K562 (cell line): ENCODE measurements around the gene KPTN. TPM values are rescaled to one million over a fixed set of nuclear protein-coding genes. Genes with fewer than 3 reads are reported as not detected.

Source experiments
- ATAC-seq: fragments of 200-7000 bp; cut with Tn5 transposase; 3 replicates; pipeline ENCODE4 v1.9.1; 2020; ENCODE audit warnings: moderate library complexity
- BruUV-seq: library from RNA; stranded (reverse); fragments of 400-500 nt; replicated peaks from 2 replicates; lab custom pipeline; 2021; lab: Mats Ljungman, UMichigan
- CTCF ChIA-PET: fragments of 300-600 bp; formaldehyde crosslinking; extraction: SDS; loops from one replicate; lab custom pipeline; 2021; ENCODE audit warnings: low intra/inter-chr PET ratio; lab: Yijun Ruan, JAX
- POLR2A ChIA-PET: fragments of 300-600, 350-650 bp; sonication (Branson Sonifier 250); formaldehyde crosslinking; extraction: SDS; loops from one replicate; lab custom pipeline; 2021; ENCODE audit warnings: antibody characterized with exemption, inconsistent platforms; lab: Yijun Ruan, JAX
- DNase-seq, 4 experiments: peaks; one replicate each; pipeline versions ENCODE4 v3.0.0 to v3.0.0-alpha.2; 2011 to 2018; ENCODE audit warnings: low spot score in 3 of 4, mixed read lengths in 3 of 4; ENCODE audit errors: extremely low read depth in 1 of 4
- FAIRE-seq: peaks from 2 replicates; lab custom pipeline; 2011; peaks lifted over from hg19 to GRCh38; lab: Jason Lieb, UNC
- H2AFZ ChIP-seq: 2 replicates; pipeline ENCODE4 v1.6.0; 2011; ENCODE audit warnings: low read depth, low read length, control low read depth, inconsistent platforms
- H3K27ac ChIP-seq: fragments of 200-600 bp; 3 replicates; pipeline ENCODE4 v1.8.0; 2011; ENCODE audit warnings: low read depth, mild to moderate bottlenecking, control low read depth, inconsistent platforms, low read length, moderate library complexity, mixed read lengths; ENCODE audit errors: extremely low read depth
- H3K27me3 ChIP-seq, 2 experiments: fragments of 300-600 bp in 1 of 2; 2 replicates in 1 of 2; 3 replicates in 1 of 2; pipeline versions ENCODE4 v1.6.0 to v1.8.0; 2011; ENCODE audit warnings: inconsistent platforms in 2 of 2, low read length in 2 of 2, mild to moderate bottlenecking in 1 of 2, mixed read lengths in 1 of 2, moderate library complexity in 1 of 2; ENCODE audit not compliant: control insufficient read depth in 2 of 2, insufficient read depth in 2 of 2
- H3K36me3 ChIP-seq: fragments of 300-600 bp; 3 replicates; pipeline ENCODE4 v1.8.0; 2011; ENCODE audit warnings: mild to moderate bottlenecking, low read length, inconsistent platforms; ENCODE audit not compliant: control insufficient read depth, insufficient read depth
- H3K4me1 ChIP-seq, 2 experiments: fragments of 200-600 bp in 1 of 2; replicated peaks in 1 of 2; 2 replicates in 1 of 2; 3 replicates in 1 of 2; pipeline versions ENCODE4 v1.5.1 to v1.8.0; 2011; ENCODE audit warnings: inconsistent platforms in 2 of 2, low read length in 2 of 2, mild to moderate bottlenecking in 1 of 2, mixed read lengths in 1 of 2, moderate library complexity in 1 of 2; ENCODE audit not compliant: control insufficient read depth in 2 of 2, insufficient read depth in 2 of 2
- H3K4me2 ChIP-seq: 2 replicates; pipeline ENCODE4 v1.6.1; 2011; ENCODE audit warnings: low read length, control low read depth, inconsistent platforms, mixed read lengths; ENCODE audit not compliant: insufficient read depth
- H3K4me3 ChIP-seq: fragments of 200-600 bp; sonication (generic), shearing (Covaris generic); 2 replicates; pipeline ENCODE4 v1.5.1; 2016; ENCODE audit warnings: control low read depth, inconsistent platforms
- H3K79me2 ChIP-seq: fragments of 200-600 bp; 3 replicates; pipeline ENCODE4 v1.8.0; 2011; ENCODE audit warnings: low read length, inconsistent platforms; ENCODE audit not compliant: control insufficient read depth, insufficient read depth
- H3K9ac ChIP-seq, 2 experiments: 2 replicates each; pipeline versions ENCODE4 v1.6.0 to v1.6.1; 2011; ENCODE audit warnings: low read depth in 2 of 2, low read length in 2 of 2, control low read depth in 1 of 2, inconsistent platforms in 1 of 2, mild to moderate bottlenecking in 1 of 2, mixed read lengths in 1 of 2; ENCODE audit not compliant: insufficient read depth in 1 of 2
- H3K9me1 ChIP-seq: one replicate; pipeline ENCODE4 v1.6.0; 2011; ENCODE audit warnings: inconsistent platforms, mild to moderate bottlenecking, low read length, moderate library complexity; ENCODE audit not compliant: control insufficient read depth, insufficient read depth
- H3K9me3 ChIP-seq: replicated peaks from 2 replicates; pipeline ENCODE4 v1.5.1; 2011; ENCODE audit warnings: low read depth, low read length, inconsistent platforms; ENCODE audit not compliant: control insufficient read depth, insufficient read depth
- H4K20me1 ChIP-seq: replicated peaks from 2 replicates; pipeline ENCODE4 v1.6.1; 2011; ENCODE audit warnings: low read length, inconsistent platforms, mixed read lengths; ENCODE audit not compliant: control insufficient read depth, insufficient read depth
- CHD4 ChIP-seq: fragments of 200-600 bp; sonication (generic); IDR thresholded peaks from 3 replicates; pipeline ENCODE4 v1.6.1; 2012; ENCODE audit warnings: low read depth, mild to moderate bottlenecking, mixed read lengths, low read length, inconsistent platforms; ENCODE audit not compliant: insufficient read depth, insufficient replicate concordance, poor library complexity, severe bottlenecking
- HCFC1 ChIP-seq: IDR thresholded peaks from 2 replicates; pipeline ENCODE4 v1.6.1; 2012; ENCODE audit warnings: low read depth, low read length, improper control_type of control experiment
- HES1 ChIP-seq: fragments of 450-650 bp; IDR thresholded peaks from 2 replicates; pipeline ENCODE4 v1.6.1; 2016; ENCODE audit warnings: low read depth, mild to moderate bottlenecking, moderate library complexity
- RBFOX2 ChIP-seq: fragments of 200-400 bp; formaldehyde crosslinking; IDR thresholded peaks from 2 replicates; pipeline ENCODE4 v1.6.1; 2017; ENCODE audit warnings: low read depth, mild to moderate bottlenecking, low read length, moderate library complexity
- TFAM ChIP-seq: fragments of 250-450 bp; sonication (Bioruptor Pico); conservative IDR thresholded peaks from 2 replicates; pipeline ENCODE4 v1.5.0; 2021; ENCODE audit warnings: mild to moderate bottlenecking, moderate library complexity
- ZNF436 ChIP-seq: fragments of 250-450, 450-650 bp; sonication (Bioruptor Pico); formaldehyde crosslinking; IDR thresholded peaks from 2 replicates; pipeline ENCODE4 v1.7.0; 2020; ENCODE audit warnings: mild to moderate bottlenecking
- ZNF586 ChIP-seq: fragments of 450-650 bp; formaldehyde crosslinking; conservative IDR thresholded peaks from 2 replicates; pipeline ENCODE4 v1.4.0; 2020; ENCODE audit warnings: mild to moderate bottlenecking, moderate library complexity
- WGBS: fragments of 100-300 bp; shearing (Covaris generic); methylation state at CpG from one replicate; pipeline ENCODE4 v1.1.6; 2016; ENCODE audit warnings: low coverage, mixed read lengths; ENCODE audit not compliant: insufficient coverage; ENCODE audit errors: missing lambda C conversion rate; 5-methylcytosine and 5-hydroxymethylcytosine counted together
- in situ Hi-C: fragments of 300-500 bp; cut with MboI; formaldehyde crosslinking; loops from 4 replicates; pipeline ENCODE4 v1.15.0; 2018; ENCODE audit warnings: inconsistent platforms, mixed read lengths
- intact Hi-C: fragments of 100-400 bp; cut with micrococcal nuclease; formaldehyde crosslinking; loops from 2 replicates; pipeline ENCODE4 v1.14.2; 2022
- polyA plus RNA-seq, 8 experiments: library from polyadenylated mRNA; depleted of rRNA in 4 of 8; stranded (reverse) in 5 of 8; unstranded in 3 of 8; fragments of >200 nt; fragmentation: Nextera tagmentation in 2 of 8; fragmentation: Illumina TruSeq in 1 of 8; extraction: Ambion mirVana in 2 of 8; extraction: Trizol in 1 of 8; gene quantifications; 2 replicates each; pipeline versions ENCODE4 v1.2.1 to v1.2.3, GENCODE V29; 2011 to 2014; ENCODE audit warnings: inconsistent platforms in 1 of 8, missing spikeins in 1 of 8
- total RNA-seq, 7 experiments: library from RNA; depleted of rRNA in 6 of 7; stranded (reverse); fragments of >200 nt in 6 of 7; fragmentation: Illumina TruSeq in 2 of 7; extraction: Trizol in 2 of 7; gene quantifications; 2 replicates each; pipeline versions ENCODE4 v1.2.1 to v1.2.3, GENCODE V29; 2011 to 2021; ENCODE audit warnings: low replicate concordance in 1 of 7
- TF ChIP-seq, protein P1 (sequence below): fragments of 450-650 bp; IDR thresholded peaks from 2 replicates; pipeline ENCODE4 v1.6.1; 2016; ENCODE audit warnings: antibody characterized with exemption

KPTN gene
- total and polyA plus RNA-seq, 9 of the 15 experiments (the other 6 are each of a cell fraction or from before 2014, with no cell fraction given): 0.56 to 18.2 (median 8.5) TPM

GRCh38 chr19:47492571-47493377 is 8.8 kb upstream of the KPTN start:
- intact Hi-C loops: no loop called here
- no peak for TF ChIP-seq HCFC1
- no peak for TF ChIP-seq HES1
- TF ChIP-seq TFAM: no peak
- no peak for TF ChIP-seq ZNF436 (CRISPR knock-in tag)
- no peak for TF ChIP-seq ZNF586
- TF ChIP-seq CHD4: no peak
- TF ChIP-seq, protein P1, sequence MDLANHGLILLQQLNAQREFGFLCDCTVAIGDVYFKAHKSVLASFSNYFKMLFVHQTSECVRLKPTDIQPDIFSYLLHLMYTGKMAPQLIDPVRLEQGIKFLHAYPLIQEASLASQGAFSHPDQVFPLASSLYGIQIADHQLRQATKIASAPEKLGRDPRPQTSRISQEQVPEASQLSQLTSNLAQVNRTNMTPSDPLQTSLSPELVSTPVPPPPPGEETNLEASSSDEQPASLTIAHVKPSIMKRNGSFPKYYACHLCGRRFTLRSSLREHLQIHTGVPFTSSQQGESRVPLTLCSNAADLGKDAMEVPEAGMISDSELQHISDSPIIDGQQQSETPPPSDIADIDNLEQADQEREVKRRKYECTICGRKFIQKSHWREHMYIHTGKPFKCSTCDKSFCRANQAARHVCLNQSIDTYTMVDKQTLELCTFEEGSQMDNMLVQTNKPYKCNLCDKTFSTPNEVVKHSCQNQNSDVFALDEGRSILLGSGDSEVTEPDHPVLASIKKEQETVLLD: no peak
- no peak for TF ChIP-seq RBFOX2
- ChIA-PET POLR2A (interaction anchor here (0.7 to 1.5 kb wide), 3 partner anchors 9 to 14 kb away, joined by 3 to 5 read pairs (median 3); partner anchors contain the start of gene KPTN), CTCF (no interaction called here)
- no peak for ATAC-seq
- FAIRE-seq: no peak
- 0 out of 2 replicates have a peak, but pooled peaks cover 2% of the 10 kb centered on the region for H4K20me1 ChIP-seq
- H3K79me2 ChIP-seq: peaks cover 2% of the 10 kb centered on the region; the same call in 1 of the 3 replicates
- no peak overlapping the region for H3K27ac ChIP-seq
- H3K4me3 ChIP-seq: no peak overlapping the region
- 79% methylated on average over 16 of the region's 23 CpGs for whole genome bisulfite sequencing
- no peak overlapping the region for H2AFZ ChIP-seq
- H3K4me2 ChIP-seq: no peak overlapping the region
- H3K36me3 ChIP-seq: peaks cover 74% of the 10 kb centered on the region
- peaks cover 22 to 78% of the 10 kb centered on the region in 2 experiments; a peak in 4 of 5 replicates for H3K4me1 ChIP-seq
- in situ Hi-C loops: no loop called here
- H3K9ac ChIP-seq: peak overlapping the region in 1 of 2 experiments; percentile 38; a peak in 2 of 4 replicates
- no peak for DNase-seq
- no peaks in the 10 kb centered on the region for H3K27me3 ChIP-seq
- H3K9me1 ChIP-seq: peaks cover 2% of the 10 kb centered on the region
- BruUV-seq: no TSS peak
- no peaks in the 10 kb centered on the region for H3K9me3 ChIP-seq
